Psoas muscle (tissue), 8 donors: ENCODE measurements around the gene CST9L. TPM values are rescaled to one million over a fixed set of nuclear protein-coding genes. Genes with fewer than 3 reads are reported as not detected.

Experiments used
- ATAC-seq, 4 donors: fragments of 200-7000 bp; cut with Tn5 transposase; one replicate each; pipeline ENCODE4 v1.9.1; 2020; ENCODE audit warnings: moderate library complexity in 3 of 4, mild to moderate bottlenecking in 2 of 4
- DNase-seq, 2 donors: peaks; one replicate each; pipeline ENCODE4 v3.0.0-alpha.2; 2020
- H3K27ac ChIP-seq: fragments of 200-600 bp; one replicate; pipeline ENCODE4 v1.8.0; 2022
- H3K27me3 ChIP-seq, 3 donors: fragments of 200-600 bp in 1 of 3; one replicate each; pipeline versions ENCODE4 v1.6.1 to v1.8.0; 2013 to 2022; ENCODE audit warnings: low read length in 2 of 3, mild to moderate bottlenecking in 2 of 3, moderate library complexity in 1 of 3; ENCODE audit not compliant: insufficient read depth in 3 of 3
- H3K36me3 ChIP-seq, 2 donors: fragments of 200-600 bp in 1 of 2; one replicate each; pipeline versions ENCODE4 v1.6.1 to v1.8.0; 2013 to 2022; ENCODE audit warnings: low read depth in 1 of 2, mild to moderate bottlenecking in 1 of 2, moderate library complexity in 1 of 2; ENCODE audit not compliant: insufficient read depth in 1 of 2
- H3K4me1 ChIP-seq: fragments of 200-600 bp; one replicate; pipeline ENCODE4 v1.8.0; 2022
- H3K4me3 ChIP-seq: fragments of 200-600 bp; one replicate; pipeline ENCODE4 v1.8.0; 2022; ENCODE audit warnings: mild to moderate bottlenecking
- H3K9me3 ChIP-seq: fragments of 200-600 bp; one replicate; pipeline ENCODE4 v1.8.0; 2022
- WGBS, 3 donors: extraction: QIAGEN DNeasy Blood & Tissue Kit; methylation state at CpG; one replicate each; pipeline versions ENCODE4 v1.1.6 to v1.1.7; 2013; 5-methylcytosine and 5-hydroxymethylcytosine counted together
- intact Hi-C, 2 donors: fragments of 100-400 bp; cut with DNase I; formaldehyde crosslinking; loops; one replicate each; pipeline versions ENCODE4 v1.11.0 to v1.14.2; 2022
- polyA plus RNA-seq, 3 donors: library from polyadenylated mRNA; stranded (reverse); fragments of 200-250 nt; gene quantifications; one replicate each; pipeline ENCODE4 v1.2.3, GENCODE V29; 2013
- total RNA-seq, 4 donors: library from RNA; stranded (reverse); fragmentation: NEBNext Ultra II Directional in 2 of 4; extraction: Animal tissue kit (Norgen Biotek cat#: 25700) in 2 of 4; gene quantifications; one replicate each; pipeline versions ENCODE4 v1.2.1 to v1.2.4, GENCODE V29; 2021 to 2023
- TF ChIP-seq, protein P1 (sequence below): fragments of 200-600 bp; IDR thresholded peaks from one replicate; pipeline ENCODE4 v1.8.0; 2022; ENCODE audit warnings: antibody characterized with exemption
- donor health status: healthy with polysubstance abuse.
- donor health status: DM: no; HTN: no; CAD: no; lungs with moderate emphysema.
- donor health status: Bipolar disorder and iron deficiency.
- donor health status: healthy.
- donor health status: DM: yes; HTN: yes; CAD: no.
- donor health status: DM: no; HTN: no; CAD: no.
- donor health status: DM: no; HTN: no; CAD: no.
- donor health status: DM: yes; HTN: yes; CAD: no.

The CST9L gene
- total and polyA plus RNA-seq, 7 donors, result not detected

DNA sequence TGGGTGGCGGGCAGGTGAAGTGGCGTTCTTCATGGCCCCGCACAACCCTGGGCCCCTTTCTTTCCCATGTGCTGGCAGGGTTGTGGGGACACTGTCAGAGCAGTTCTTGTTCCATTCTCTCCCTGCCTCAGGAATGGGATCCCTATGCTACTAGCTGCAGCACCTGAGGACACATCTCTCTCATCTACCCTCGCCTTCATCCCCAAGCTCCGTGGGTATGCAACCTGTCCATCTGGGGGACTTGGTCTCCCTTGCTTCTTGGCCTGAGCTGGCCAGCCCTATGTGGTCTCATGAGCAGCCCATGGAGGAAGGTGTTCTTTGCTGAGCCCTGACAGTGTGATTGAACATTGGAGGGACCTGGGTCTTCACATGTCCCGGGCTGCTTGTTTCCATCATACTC, 24.2 kb downstream of the CST9L start:
- 85 to 93% (median 92%) methylated on average over 6 of the region's 6 CpGs for WGBS, 3 donors
- ATAC-seq (no peak), DNase-seq (no peak)
- Histone ChIP-seq H3K4me3 (no peak overlapping the region), H3K9me3 (no peaks in the 10 kb centered on the region), H3K27ac (no peak overlapping the region), H3K36me3 (no peaks in the 10 kb centered on the region), H3K27me3 (peaks cover 0 to 4% (median 3%) of the 10 kb centered on the region in 3 donors), H3K4me1 (no peaks in the 10 kb centered on the region)
- intact Hi-C loops, result no loop called here
- TF ChIP-seq, protein P1, sequence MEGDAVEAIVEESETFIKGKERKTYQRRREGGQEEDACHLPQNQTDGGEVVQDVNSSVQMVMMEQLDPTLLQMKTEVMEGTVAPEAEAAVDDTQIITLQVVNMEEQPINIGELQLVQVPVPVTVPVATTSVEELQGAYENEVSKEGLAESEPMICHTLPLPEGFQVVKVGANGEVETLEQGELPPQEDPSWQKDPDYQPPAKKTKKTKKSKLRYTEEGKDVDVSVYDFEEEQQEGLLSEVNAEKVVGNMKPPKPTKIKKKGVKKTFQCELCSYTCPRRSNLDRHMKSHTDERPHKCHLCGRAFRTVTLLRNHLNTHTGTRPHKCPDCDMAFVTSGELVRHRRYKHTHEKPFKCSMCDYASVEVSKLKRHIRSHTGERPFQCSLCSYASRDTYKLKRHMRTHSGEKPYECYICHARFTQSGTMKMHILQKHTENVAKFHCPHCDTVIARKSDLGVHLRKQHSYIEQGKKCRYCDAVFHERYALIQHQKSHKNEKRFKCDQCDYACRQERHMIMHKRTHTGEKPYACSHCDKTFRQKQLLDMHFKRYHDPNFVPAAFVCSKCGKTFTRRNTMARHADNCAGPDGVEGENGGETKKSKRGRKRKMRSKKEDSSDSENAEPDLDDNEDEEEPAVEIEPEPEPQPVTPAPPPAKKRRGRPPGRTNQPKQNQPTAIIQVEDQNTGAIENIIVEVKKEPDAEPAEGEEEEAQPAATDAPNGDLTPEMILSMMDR, result no peak

DNA sequence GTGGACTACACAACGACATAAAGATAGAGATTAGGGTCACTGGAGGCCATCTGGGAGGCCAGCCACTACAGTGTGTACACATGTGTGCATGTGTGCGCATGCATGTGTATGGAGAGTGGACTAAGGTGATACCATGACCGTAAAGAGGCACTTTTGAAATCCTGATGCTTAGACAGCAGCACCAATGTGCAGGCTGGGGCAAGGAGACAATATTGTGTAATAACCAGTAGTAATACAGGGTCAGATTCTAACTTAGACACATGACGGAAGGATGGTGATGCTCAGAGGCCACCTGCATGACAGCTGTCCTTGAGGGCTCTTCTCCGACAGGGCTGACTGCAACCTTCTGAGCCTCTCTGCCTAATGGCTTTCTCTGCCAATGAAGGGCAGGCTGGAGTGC, 25.5 kb downstream of the CST9L start:
- Histone ChIP-seq H3K4me1 (no peaks in the 10 kb centered on the region), H3K36me3 (no peaks in the 10 kb centered on the region), H3K27me3 (peaks cover 0 to 4% (median 3%) of the 10 kb centered on the region in 3 donors), H3K9me3 (no peaks in the 10 kb centered on the region), H3K4me3 (no peak overlapping the region), H3K27ac (no peak overlapping the region)
- intact Hi-C loops, result no loop called here
- DNase-seq, result no peak
- no peak for ATAC-seq
- 47 to 49% (median 49%) methylated on average over 5 of the region's 5 CpGs for WGBS, 3 donors
- TF ChIP-seq, protein P1, result no peak

DNA sequence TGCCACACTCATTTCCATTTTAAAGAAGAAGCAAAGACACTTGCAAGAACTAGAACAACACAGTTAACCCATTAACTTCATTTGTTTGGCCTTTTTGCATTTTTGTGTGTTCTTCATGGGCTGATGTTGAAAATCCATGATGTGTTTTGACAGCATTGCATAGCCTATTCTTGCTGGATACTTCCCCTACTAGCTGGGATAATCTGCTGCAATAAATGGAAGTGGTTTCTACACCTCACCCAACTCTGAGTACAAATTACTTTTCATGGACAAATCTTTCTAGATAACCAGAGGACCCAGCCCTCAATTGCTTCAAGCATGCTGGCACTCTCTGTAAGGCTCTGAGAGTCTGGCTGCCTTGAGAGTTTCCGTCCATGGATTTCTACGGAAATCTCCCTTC, 26.5 kb downstream of the CST9L start:
- peaks cover 0 to 4% (median 3%) of the 10 kb centered on the region in 3 donors for H3K27me3 ChIP-seq
- H3K9me3 ChIP-seq, result no peaks in the 10 kb centered on the region
- TF ChIP-seq, protein P1, result no peak
- H3K4me3 ChIP-seq, result no peak overlapping the region
- intact Hi-C loops, result no loop called here
- ATAC-seq (no peak), DNase-seq (no peak)
- H3K36me3 ChIP-seq, result no peaks in the 10 kb centered on the region
- 44 to 59% (median 47%) methylated on average over 2 of the region's 2 CpGs for WGBS, 3 donors
- no peaks in the 10 kb centered on the region for H3K4me1 ChIP-seq
- H3K27ac ChIP-seq, result no peak overlapping the region

DNA sequence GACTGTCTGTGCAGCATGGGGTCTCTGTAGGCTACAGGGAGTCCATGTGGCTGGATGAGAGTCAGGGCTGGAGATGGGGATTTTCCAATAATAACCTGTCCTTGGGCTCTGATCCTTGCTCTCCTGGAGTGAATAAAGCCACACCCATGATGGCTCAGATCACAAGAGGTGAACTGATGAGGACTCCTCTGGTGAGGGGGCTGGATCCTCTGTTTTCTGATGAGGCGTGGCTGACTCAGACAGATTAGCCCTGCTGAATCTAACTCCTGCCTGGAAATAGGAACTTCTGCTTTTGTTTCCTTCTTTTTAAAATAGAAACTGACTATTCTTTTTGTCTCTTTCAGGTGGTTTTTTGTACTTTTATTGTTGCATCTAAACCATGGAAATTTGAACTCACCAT, 27.0 kb downstream of the CST9L start:
- WGBS, 3 donors, result 50 to 65% (median 62%) methylated on average over 1 of the region's 1 CpG
- intact Hi-C loops, result no loop called here
- H3K27me3 ChIP-seq, result peaks cover 0 to 4% (median 3%) of the 10 kb centered on the region in 3 donors
- ATAC-seq (no peak), DNase-seq (no peak)
- no peak overlapping the region for H3K4me3 ChIP-seq
- no peak overlapping the region for H3K27ac ChIP-seq
- no peaks in the 10 kb centered on the region for H3K36me3 ChIP-seq
- TF ChIP-seq, protein P1, result no peak
- no peaks in the 10 kb centered on the region for H3K4me1 ChIP-seq
- no peaks in the 10 kb centered on the region for H3K9me3 ChIP-seq

DNA sequence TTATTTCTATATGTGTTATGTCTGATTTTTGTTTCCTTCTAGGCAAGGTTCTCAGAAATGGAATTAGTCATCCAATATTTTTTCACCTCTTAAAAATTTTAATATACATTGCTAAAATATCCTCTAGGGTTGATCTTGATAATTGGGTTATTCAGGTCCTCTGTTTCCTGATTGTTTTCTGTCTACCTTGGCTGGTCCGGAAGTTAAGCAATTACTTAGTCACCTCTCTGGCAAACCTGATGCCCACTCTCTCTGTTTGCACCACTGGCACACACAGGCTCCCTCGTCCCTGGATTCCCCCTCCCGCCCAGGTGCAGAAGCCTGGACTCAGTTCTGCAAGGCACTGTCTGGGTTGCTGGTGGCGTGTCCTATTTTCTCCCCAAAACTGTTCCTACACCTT, 27.7 kb downstream of the CST9L start:
- H3K4me1 ChIP-seq, result no peaks in the 10 kb centered on the region
- no peaks in the 10 kb centered on the region for H3K36me3 ChIP-seq
- H3K27me3 ChIP-seq, result peaks cover 0 to 4% (median under 1%) of the 10 kb centered on the region in 3 donors
- 77 to 80% (median 80%) methylated on average over 4 of the region's 4 CpGs for WGBS, 3 donors
- intact Hi-C loops, result no loop called here
- ATAC-seq (no peak), DNase-seq (no peak)
- no peak overlapping the region for H3K27ac ChIP-seq
- H3K4me3 ChIP-seq, result no peak overlapping the region
- TF ChIP-seq, protein P1, result no peak
- H3K9me3 ChIP-seq, result no peaks in the 10 kb centered on the region
